DMS114 treated with DMSO at 0.1 percent for 48 hours (cell line): ENCODE results near the gene CARMIL3.

ENCODE experiments used
- DNase-seq: peaks from one replicate; lab custom pipeline; 2025; ENCODE audit not compliant: unreplicated experiment; lab: John Stamatoyannopoulos, UW

CARMIL3 gene

DNA sequence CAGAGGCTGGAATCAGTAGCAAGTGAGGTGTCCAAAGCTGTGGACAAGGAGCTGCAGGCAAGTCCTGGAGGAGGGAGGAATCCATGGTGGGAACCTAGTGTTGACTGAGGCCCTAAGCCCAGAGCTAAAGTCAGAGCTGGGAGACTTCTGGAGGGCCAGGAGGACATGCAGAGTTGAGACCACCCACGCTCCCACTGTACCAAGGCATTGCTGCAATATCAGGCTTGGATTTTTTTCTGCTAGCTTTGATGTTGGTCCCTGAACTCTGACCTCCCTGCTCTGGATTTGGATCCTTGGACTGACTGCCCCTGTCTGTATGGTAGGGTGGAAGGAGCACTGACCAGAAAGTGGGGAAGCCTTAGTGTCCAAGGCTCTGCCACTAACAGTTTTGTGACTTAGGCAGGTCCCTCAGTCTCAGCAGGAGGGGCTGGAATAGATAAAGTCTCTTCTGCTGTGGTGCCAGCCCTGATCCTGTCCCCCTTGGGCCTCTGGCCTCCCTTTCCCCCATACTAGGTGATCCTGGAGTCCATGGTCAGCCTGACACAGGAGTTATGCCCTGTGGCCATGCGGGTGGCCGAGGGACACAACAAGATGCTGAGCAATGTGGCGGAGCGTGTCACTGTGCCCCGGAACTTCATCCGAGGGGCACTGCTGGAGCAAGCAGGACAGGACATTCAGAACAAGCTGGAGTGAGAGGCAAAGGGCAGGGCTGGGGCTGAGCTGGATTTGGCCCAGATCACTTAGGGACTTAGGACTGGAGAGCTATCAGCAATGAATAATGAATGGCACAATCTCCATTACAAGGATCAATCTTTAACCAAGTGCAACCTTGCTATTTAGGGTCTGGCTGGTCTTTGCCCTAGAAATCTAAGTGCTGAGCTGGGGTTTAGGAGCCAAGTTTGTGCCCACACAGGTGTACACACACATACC lies 9.4 kb downstream of the CARMIL3 start:
- no peak for DNase-seq

DNA sequence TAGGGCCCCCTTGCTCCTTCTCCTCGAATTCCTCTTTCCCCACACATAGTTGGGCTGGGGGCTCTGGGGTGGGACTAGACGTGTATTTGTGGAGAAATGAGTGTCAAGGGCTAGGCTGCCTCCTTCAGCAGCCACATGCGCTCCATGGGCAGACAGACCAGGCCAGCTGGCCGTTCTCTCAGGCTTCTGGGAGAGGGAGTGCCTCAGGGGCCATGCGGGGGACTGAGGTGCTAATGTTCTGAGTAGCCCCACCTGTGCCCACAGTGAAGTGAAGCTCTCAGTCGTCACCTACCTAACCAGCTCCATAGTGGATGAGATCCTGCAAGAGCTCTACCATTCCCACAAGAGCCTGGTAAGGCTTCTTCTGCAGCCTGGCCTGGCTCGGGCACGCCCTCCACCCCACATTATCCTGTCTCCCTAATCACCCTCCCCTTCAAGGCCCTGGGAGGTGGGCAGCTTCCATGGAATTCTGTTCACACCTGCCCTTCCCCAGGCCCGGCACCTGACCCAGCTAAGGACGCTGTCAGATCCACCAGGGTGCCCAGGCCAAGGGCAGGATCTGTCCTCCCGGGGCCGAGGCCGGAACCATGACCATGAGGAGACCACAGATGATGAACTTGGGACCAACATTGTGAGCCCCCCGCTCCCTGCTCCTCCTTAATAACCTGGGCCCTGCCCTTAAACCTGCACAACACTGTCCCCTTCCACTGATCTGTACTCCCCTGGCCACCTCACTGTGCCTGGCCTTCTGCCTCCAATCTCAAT lies 10.6 kb downstream of the CARMIL3 start:
- DNase-seq = no peak

DNA sequence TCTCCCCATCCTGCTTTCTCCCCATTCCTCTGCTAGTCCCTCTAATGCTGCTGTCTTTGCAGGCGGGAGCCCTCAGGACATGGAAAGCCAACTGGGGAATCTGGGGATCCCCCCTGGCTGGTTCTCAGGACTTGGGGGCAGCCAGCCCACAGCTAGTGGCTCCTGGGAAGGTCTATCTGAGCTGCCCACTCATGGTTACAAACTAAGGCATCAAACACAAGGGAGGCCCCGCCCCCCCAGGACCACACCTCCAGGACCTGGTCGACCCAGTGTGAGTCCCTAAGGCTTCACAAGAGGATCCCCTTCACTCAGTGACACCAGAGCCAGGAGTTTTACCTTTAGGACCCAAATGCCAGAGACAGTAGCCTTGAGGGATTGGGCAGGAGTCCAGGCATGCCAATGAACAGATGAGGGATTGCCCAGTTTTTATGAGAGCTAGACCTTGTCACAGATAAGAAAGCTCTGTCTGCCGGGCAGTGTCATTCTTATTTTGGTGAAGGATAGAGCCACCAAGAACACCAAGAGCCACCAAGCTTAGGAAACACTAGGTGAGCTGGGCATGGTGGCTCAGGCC lies 11.5 kb downstream of the CARMIL3 start:
- DNase-seq = no peak

DNA sequence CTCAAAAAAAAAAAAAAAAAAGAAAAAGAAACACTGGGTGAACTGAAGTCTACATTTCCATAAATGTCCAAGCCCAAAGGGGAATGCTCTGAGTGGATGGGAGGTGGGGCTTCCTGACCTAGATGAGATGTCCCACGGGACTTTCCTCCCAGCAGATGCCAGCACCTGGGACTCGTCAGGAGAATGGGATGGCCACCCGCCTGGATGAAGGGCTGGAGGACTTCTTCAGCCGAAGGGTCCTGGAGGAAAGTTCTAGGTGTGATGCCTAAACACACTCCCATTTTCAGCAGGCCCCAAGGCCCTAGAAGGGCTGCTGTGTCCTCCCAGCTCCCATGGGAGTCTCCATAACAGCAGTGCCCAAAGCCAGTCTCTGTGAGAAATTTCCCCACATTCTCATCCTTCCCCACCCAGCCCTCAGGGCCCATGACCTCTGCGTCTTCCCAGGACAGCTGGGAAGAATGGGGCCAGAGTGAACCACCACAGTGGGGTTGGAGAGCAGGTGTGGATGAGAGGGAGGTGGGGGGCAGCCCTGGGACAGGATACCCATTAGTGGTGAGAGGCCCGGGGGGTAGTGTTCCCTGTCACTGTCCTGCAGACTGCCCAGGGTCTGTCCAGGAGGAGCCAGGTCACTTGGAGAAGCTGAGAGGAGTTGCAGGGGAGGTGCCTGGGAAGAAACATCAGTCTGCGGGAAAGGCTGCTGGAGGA lies 12.4 kb downstream of the CARMIL3 start:
- DNase-seq = no peak

DNA sequence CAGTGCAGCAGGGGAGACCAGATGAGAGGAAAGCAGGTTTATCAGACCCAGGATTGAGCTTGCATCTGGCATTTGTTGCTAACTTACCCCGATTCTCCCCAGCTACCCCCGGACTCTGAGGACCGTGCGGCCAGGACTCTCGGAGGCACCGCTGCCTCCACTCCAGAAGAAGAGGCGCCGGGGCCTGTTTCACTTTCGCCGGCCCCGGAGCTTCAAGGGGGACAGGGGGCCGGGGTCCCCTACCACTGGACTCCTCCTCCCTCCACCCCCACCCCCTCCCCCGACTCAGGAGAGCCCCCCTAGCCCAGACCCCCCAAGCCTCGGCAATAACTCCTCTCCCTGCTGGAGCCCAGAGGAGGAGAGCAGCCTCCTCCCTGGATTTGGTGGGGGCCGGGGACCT lies 13.0 kb downstream of the CARMIL3 start:
- no peak for DNase-seq

DNA sequence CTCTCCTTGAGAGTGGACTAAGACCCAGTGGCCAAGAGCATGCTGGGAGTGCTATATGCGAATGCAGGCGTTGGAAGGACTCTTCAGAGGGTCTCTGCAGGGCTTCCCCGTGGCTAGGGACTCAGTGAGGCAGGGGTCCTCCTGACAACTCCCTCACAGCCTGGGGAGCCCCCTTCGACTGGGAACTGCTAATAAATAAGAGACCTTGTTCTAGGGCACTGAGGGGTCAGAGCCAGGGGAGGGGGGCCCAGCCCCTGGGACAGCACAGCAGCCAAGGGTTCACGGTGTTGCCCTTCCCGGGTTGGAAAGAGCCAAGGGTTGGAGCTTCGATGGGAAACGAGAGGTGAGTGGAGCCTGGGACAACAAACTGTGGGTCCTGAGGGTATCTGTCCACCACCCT lies 13.6 kb downstream of the CARMIL3 start:
- DNase-seq = no peak

DNA sequence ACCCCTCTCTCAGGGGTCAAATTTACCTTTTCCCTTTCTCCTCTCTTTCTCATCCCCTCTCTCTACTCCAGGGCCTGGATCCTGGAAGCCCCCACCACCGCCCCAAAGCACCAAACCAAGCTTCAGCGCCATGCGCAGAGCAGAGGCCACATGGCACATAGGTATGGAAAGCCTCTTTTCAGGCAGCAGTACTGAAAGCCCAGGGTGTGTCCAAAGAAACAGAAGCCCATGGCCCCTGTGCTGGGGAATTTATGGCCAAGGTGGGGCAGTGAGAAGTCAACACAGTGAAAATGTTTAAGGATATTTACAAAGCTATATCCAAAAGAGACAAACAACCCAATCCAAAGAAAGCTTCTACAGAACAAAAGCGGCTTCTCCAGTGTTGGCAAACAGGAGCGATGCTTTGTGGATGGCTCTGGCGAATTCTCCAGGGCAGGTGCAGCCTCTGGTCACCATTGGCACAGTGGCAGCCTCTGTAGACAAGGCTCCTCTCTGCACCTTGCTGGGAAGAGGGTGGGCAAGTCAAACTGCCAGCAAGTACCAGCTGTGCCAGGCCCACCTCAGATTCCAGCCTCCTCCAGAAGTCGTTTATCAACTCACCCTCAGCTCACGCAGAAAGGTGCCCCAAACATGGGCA lies 14.8 kb downstream of the CARMIL3 start:
- DNase-seq = no peak

DNA sequence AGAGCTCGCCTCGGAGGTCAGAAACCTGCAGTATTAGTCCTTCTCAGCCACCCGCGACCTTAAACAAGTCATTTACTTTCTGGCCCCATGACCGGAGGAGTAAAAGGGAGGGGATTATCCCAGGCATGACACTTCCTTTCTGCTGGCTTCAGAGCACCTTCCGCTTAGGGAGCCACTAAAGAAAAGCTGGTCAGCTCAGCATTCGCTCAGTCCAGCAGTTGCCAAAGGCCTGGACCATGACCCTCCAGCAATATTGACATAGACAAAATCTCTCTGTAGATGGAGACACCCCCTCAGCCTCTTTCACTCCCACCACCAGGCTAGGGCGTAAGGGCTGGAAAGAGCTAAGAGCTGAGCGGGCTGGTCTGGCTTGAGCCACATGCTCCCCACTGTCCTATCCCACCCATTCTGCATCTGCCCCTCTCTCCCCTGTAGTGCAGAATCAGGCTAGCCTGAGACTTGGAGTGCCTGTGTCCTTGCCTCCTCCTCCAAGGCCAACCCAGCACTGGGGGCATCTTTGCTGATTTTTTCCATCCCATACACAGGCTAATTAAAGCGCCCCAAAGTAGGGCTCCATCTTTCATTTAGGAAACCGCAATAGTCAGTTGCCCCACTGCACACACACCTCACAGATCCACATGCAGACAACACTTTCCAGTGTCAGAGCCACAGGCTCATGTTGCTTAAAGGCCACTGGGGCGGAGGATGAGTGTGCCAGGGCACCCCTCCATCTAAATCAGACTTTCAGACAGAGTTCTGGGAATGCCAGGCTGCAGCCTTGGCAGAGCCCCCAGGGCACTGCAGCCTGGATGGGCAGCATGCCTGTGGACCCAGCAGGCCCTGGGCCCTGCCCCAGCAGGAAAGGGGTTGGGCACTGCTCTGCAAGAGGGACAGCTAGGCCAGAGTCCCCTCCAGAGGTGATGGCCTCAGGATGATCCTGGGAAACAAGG lies 15.6 kb downstream of the CARMIL3 start:
- DNase-seq = no peak

DNA sequence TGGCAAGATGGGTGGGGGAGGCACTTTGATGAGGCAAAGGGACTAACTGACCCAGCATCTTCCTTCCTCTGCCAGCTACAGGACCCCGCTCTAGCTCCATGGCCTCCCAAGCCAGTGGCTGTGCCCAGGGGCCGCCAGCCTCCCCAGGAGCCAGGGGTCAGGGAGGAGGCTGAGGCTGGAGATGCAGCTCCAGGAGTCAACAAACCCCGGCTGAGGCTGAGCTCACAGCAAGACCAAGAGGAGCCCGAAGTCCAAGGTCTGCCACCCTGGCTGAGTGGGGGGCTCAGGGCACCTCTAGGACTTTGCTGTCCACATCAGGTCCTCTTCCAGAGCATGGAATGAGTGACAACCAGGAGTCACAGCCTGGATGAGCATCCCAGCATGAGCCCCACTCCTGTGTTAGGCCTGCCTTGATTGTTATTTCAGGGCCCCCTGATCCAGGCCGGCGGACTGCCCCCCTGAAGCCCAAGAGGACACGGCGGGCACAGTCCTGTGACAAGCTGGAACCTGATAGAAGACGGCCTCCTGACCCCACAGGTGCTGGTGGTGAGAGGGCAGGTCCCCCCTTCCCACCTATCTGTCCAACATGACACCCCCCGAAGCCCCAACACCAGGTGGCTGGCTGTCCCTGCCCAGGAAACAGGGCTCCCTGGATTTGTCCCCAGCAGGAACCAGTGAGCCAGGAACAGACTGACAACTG lies 17.1 kb downstream of the CARMIL3 start:
- no peak for DNase-seq

DNA sequence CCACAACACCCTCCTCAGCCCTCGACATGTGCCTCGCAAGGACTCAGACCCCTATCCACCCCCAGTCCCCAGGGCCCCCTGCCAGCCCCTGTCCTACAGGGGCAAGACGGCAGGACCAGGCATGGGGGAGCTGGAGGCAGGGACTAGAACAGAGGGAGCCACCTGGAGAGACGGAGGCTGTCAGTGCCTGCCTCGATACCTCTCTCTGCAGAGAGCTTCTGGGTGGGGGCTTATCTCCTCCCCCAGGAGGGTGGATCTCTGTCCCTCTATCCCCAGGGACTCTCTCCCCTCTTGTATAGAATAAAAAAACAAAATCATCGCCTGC lies 17.6 kb downstream of the CARMIL3 start:
- no peak for DNase-seq

DNA sequence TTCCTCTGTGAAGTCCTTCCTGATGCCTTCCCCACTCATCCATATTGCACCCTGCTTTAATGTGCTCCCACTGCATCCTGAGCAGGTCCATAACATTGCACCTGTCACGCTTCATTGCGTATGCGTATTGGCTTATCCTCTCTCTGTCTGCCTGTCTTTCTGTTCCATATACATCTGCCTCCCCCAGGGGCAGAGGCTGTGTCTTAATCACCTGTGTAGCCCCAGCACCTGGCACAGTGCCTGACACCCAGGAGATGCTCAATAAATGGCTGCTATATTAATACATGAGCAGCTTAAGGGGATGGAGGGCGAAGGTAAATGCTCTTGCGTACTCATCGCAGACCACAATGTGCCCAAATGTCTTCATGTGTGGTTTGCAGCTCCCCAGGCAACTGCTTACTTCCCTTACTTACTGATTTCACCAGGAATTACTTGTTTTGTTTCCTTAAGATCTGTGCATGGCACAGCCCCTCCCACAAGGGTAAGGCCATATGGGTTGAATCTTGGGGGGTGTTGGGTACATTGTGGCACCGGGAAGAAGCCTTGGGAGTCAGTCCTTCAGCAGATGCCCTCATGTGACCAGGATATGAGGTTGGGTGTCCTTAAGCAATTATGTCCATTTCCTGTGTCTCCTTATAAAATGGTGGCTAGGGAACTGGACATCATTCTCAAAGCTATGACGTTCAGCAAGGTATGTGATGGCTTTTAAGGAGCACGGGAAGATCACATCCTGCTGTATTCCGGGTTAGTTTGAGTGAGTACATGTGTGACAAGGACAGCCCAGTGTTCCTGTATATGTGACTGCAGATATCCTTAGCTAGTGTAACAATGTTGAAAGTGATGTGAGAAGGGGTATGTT lies 18.7 kb downstream of the CARMIL3 start:
- DNase-seq = no peak

DNA sequence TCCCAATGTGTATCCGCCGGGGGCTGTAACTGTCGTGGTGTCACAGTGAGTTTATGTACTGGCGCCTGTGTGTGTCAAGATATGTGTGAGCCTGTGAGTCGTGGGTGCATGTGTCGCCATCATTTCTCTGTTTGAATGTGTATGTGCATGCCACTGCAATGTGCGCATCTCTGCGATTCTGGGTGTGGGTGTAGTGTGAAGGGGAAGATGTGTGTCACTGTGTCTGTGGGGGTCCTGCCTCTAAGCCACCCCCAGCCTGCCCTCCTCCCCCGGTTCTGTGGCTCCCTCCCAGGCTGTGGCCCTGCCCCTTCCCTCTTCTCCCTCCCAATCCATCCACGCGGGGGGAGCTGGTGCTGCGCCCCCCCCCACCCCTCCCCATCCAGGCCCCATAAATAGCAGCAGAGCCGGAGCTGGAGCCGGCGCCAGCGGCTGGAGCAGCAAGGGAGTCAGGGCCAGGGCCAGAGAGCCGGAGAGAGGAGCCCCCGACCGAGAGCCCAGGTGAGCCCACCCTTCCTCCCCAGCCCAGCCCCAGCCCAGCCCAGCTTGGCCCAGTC lies 19.4 kb downstream of the CARMIL3 start, which contains the start of gene CPNE6:
Gene CPNE6 (plus strand): TSS at position 419 of the 554 bp plus-strand sequence. CDS start 1,375 bp downstream, outside the sequence.
- no peak for DNase-seq

DNA sequence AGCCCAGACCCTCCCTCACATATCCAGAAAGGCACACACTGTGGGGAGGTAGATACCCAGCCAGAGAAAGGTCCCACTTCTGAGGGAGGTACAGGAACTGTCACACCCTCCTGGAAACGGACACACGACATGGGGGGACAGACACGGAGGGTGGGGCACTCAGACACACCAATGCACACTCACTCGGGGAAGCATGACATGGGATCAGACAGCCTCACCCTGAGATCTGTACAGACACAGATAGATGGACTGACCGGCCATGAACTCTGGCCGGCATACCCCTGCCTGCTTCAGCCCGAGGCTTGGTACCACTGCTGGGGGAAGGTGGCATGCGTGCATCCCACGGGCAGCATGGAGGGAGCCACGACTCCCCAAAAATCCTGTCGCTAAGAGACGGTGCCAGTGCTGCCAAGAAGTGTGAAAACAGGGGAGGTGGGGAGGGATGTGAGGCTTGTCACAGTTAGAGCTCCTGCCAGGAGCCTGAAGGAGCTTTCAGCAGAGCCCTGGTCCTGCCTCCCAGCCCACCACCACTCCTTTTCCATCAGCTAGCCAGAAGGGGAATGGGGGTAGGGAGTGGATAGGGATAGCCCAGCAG lies 20.1 kb downstream of the CARMIL3 start:
- no peak for DNase-seq

DNA sequence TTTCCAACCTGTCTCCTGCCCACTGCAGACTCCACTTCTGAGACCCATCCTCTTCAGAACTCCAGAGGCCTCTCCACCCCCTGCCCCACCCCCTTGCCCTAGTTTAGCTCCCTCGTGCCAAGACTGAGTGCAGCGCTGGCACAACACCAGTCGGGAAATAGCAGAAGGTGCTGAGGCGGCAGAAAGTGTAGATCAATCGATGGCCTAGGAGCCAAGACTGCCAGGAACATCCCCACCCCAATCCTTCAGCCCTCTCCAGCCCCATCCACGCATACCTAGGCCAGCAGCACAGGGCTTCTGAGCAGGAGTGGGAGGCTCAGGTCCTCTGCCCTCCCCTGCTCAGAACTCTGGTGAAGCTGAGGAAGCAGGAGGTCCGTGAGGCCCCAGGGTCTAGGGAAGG lies 20.6 kb downstream of the CARMIL3 start:
- DNase-seq = no peak

DNA sequence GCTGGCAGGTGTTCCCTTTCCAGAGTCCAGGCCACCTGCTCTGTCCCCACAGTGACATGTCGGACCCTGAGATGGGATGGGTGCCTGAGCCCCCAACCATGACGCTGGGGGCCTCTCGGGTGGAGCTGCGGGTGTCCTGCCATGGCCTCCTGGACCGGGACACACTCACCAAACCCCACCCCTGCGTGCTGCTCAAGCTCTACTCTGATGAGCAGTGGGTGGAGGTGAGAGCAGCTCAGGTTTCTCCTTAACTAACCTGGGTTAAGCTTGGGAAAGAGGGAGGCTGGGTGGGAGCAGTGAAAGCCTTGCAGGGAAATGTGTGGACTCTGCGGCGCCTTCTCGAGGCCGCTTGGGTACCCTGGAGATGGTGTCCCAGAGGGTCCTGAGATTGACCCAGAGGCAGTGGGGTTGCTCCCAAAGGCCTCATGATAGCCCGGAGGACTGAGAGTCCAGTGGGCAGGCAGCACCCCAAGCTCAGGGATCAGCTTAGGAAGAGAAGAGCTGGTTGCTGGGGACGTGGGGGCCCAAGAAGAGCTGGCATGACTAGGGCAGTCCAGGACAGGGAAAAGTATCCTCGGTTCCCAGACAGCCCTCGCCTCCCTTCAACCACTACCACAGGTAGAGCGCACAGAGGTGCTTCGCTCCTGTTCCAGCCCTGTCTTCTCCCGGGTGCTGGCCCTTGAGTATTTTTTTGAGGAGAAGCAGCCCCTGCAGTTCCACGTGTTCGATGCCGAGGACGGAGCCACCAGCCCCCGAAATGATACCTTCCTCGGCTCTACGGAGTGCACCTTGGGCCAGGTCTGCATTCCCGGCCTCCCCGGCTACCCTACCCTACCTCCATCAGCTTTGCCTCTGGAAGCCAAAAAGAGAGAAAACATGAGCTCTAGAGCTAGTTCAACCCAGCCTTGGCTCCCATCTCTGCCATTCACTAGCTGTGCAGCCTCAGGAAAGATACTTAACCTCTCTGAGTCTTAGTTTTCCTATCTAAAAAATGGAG lies 21.4 kb downstream of the CARMIL3 start:
- no peak for DNase-seq
